HCT116 (cell line): ENCODE results near the gene RBM12.

Experiments used
- CBX3 ChIP-seq: IDR thresholded peaks from 2 replicates; pipeline ENCODE4 v1.6.1; 2012; ENCODE audit warnings: low read depth
- CTCF ChIP-seq, 3 experiments: fragments of 200-600 bp in 1 of 3; sonication (generic) in 1 of 3; IDR thresholded peaks in 2 of 3; conservative IDR thresholded peaks in 1 of 3; 2 replicates each; pipeline ENCODE4 v1.5.1; 2012 to 2017; ENCODE audit warnings: low read depth in 2 of 3, low read length in 2 of 3, antibody characterized with exemption in 1 of 3, borderline replicate concordance in 1 of 3, control low read depth in 1 of 3, mild to moderate bottlenecking in 1 of 3, mixed read lengths in 1 of 3, mixed run types in 1 of 3, moderate library complexity in 1 of 3; ENCODE audit not compliant: insufficient read depth in 1 of 3
- TF ChIP-seq, protein P1 (sequence below): IDR thresholded peaks from 2 replicates; pipeline ENCODE4 v1.6.1; 2011; ENCODE audit warnings: mild to moderate bottlenecking, low read length, moderate library complexity; ENCODE audit not compliant: insufficient replicate concordance; ENCODE audit errors: extremely low read depth

DNA sequence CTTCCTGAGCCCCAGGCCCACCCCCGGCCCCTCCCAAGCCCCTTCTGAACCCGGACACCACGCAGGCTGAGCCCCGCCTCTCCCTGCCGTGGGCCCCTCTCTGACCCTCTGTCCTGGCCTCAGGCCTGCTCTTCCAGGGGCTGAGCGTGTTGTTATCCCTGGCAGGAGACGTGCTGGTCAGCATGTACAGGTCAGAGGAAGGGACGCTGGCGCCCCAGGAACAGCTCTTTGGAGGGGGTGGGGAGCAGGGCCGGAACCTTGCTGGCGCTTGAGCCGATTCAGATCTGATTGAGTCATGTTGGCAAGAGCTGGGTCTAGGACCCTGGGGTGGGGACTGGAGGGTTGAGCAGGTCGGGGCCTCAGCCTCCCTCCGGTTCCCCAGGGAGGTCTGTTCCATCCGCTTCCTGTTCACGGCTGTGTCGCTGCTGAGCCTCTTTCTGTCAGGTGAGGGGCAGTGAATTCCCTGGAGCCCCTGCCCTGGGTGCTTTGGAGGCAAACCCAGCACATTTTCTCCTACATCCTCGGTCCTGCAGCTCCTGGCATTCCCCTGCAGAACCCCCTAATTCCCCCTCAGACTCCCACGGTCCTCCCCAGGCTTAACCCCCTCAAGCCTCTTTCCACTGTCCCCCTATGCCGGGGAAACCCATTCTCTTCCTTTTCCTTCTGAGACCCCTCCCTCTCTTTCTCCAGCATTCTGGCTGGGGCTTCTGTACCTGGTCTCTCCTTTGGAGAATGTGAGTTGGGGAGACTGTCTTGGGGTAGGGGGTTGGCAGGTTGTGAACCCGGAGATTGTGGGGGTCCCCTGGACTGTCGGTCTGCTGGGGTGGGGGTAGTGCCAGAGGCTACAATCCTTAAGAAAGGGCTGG lies 47.1 kb downstream of the RBM12 start:
- TF ChIP-seq CTCF (IDR thresholded peaks at IDR 0.05 in 2 of 3, conservative IDR thresholded peaks at IDR 0.05 in 1 of 3; ENCODE audit: borderline replicate concordance in 1 of 3, insufficient read depth in 1 of 3, low read depth in 2 of 3, low read length in 2 of 3) (peak in 2 of 3 experiments; percentile 47 to 52; a peak in 4 of 6 replicates), CBX3 (no peak)
- TF ChIP-seq, protein P1, sequence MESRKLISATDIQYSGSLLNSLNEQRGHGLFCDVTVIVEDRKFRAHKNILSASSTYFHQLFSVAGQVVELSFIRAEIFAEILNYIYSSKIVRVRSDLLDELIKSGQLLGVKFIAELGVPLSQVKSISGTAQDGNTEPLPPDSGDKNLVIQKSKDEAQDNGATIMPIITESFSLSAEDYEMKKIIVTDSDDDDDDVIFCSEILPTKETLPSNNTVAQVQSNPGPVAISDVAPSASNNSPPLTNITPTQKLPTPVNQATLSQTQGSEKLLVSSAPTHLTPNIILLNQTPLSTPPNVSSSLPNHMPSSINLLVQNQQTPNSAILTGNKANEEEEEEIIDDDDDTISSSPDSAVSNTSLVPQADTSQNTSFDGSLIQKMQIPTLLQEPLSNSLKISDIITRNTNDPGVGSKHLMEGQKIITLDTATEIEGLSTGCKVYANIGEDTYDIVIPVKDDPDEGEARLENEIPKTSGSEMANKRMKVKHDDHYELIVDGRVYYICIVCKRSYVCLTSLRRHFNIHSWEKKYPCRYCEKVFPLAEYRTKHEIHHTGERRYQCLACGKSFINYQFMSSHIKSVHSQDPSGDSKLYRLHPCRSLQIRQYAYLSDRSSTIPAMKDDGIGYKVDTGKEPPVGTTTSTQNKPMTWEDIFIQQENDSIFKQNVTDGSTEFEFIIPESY: no peak
